ENCODE data around the gene UBA6.
"Not testable (repeated sequence)": the region's sequence is repeated elsewhere in the genome, so short reads cannot be mapped to it uniquely, and the experiment has no call there.

The UBA6 gene

DNA sequence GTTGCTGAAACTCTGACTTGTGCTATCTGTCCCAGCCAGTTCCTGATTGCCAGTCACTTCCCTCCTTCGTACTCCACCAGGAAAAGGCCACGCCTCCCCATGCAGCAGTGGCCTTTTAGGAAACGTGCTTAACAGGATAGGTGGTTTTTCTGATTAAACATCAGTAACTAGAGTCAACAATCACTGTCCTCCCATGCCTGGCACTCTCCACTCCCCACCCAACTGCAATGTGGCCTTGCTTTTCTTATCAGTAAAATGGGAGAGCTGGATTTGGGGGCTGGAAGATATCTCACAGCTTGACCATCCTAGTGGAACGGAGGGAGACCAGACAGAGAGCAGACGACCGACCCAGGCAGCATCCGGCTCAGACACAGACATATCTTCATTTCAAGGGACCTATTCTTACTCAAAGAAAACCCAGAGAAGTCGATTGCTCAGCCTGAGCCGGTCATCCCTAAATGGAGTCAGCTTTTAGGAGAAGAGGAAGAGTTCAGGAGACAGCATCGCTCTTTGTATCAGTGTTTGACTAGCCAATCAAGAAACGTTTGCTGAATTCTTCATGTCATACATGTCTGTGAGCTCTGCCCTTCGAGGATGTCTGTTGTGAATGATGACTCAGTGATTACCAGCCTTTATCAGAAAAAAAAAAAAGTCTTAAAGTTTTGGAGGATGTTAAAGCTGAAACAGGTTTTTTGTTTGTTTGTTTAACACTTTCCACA, 12.7 kb upstream of the UBA6 start:
- DNase-seq: no peak

DNA sequence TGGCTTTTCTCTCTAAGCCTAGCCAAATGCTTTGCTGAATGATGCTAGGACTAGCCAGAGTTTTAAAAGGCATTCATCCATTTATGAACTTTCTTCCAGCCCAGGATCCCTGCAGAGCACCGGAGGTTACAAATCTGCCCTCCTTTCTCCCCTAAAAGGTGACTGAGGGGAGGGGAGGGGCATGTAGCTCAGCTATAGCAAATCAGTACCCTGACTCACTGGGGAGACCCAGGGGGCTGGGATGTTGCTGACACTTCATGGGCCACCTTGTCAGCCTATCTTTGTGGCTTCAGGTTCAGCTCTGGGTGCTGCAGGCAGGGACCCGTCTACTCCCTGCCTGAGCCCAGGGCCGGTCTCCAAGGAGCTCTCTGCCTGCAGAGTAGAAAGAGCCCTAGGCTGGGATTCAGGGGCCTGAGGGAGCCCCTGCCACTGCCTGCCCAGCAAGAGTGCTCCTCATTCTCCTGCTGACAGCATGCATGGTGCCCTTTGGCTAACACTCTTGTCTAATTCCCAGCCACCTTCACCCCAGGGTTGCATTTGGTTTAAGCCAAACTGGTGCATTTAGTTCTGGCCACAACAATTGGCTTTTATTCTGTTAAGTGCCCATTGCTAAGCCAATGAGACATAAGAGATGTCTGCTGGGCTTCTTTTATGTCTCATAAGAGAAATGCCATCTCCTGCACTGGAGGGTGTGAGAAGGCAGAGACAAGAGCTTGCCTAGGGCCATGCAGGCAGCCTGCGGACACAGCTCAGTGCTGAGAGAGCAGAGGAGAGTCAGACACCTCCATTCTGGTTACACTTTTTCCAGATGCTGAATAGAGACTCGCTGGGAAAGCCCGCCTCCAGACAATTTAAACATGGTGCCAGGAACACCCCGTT, 11.9 kb upstream of the UBA6 start:
- DNase-seq: no peak

DNA sequence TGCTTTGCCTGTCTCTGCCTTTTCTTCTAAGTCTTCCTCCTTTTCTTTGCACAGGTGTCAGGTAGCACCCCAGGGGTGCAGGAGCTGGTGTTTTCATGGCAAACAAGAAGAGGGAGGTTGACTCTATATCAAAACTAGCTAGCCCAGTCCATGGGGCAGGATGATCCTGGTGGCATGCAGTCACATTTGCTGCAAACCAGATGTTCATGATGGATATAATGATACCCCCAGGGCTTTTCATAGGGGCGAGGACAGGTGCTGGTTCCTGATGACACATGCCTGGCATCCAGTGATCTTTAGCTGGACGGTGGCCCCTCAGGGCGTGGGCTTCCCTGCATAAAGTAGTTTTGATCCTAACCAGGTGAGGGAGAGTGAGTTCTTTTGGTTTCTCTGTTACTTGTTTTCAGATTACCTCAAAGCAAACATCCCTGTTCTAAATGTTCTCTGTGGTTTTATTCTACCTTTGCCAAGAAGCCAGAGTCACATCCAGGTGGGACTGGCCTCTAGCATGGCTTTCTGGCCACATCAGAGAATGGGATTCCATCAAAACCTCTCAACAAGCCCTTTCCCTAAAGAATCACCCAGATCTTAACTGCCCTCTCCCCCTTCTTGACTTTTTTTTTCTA, 11.2 kb upstream of the UBA6 start:
- DNase-seq: no peak

DNA sequence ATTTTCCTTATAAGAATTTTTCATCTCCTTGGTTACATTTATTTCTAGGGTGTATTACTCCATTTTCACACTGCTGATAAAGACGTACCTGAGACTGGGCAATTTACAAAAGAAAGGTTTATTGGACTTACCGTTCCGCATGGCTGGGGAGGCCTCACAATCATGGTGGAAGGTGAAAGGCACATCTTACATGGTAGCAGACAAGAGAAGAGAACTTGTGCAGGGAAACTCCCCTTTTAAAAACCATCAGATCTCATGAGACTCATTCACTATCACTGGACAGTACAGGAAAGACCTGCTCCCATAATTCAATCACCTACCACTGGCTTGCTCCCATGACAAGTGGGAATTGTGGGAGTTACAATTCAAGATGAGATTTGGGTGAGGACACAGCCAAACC, 5.7 kb upstream of the UBA6 start:
- DNase-seq: not testable (repeated sequence)

DNA sequence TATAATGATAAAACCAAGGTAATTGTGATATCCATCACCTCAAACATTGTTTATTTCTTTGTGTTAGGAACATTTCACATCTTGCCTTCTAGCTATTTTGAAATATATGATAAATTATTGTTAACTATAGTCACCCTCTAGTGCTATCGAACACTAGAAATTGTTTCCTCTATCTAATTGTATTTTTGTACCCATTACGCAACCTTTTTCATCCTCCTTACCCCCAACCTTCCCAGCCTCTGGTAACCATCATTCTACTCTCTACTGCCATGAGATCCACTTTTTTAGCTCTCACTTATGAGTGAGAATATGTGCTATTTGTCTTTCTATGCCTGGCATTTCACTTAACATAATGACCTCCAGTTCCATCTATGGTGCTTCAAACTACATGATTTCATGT, 3.9 kb upstream of the UBA6 start:
- DNase-seq: no peak

DNA sequence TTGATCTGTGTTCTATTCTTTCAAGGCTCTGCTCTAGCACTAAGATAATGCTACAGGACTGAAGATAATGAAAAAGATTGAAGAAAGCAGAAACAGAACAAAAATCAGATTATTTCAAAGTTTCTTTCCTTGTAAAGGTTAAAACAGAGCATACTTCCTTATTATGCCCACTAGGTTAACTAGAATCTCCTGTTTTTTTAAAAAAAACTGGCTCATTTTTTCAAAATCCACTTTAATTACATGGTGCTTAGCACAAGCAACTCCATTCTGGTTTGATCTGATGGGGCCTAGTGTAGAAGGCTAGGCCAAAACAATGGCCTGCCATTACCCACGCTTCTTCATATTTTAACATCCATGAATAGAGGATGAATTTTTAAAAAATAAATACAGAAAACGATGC, 1.2 kb upstream of the UBA6 start:
- no peak for DNase-seq

DNA sequence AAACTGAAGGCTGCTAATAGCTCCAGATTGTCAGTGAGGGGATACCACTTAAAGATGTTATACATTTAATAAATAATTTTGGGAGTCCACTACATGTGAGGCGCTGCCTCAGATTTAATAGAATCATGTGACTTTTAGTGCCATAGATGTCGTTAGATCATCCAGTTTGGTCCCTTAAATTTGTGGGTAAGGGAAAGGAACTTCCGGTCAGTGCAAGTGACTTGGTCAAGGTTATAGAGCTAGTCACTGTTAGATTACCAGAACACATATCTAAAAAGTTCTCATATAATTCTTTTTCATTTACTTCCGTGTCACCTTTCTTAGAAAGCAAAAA, 529 bp upstream of the UBA6 start:
- peak; percentile 30 to 53 for DNase-seq

DNA sequence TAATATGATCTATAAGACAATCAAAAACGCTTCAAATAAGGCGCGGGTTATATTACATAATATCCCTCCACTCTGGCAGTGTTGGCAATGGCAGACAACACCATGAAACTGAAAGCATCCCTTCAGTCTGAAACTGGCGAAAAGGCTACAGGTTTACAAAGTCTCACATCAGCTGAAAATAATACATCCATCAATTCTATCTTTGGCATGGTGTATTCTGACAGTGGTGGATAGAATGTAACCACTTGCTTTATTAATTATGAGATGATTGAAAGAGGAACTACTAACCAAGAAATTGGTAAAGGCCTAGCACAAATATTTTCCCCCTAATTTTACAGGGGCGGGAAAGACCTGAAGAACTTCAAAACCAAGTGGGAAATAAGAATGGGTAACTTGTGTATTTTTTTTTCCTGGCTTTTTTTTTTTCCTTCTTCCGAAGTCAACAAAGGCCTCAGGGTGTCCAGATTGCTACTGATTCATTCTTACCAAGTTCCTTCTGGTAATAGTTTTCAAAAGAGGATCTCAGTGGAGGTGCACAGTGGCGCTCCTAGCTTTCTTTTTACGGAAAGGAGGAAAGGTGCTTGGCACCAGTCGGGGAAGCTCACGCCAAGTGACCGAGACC, 728 bp downstream of the UBA6 start:
- peak in 1 of 2 experiments; percentile 55 for DNase-seq

DNA sequence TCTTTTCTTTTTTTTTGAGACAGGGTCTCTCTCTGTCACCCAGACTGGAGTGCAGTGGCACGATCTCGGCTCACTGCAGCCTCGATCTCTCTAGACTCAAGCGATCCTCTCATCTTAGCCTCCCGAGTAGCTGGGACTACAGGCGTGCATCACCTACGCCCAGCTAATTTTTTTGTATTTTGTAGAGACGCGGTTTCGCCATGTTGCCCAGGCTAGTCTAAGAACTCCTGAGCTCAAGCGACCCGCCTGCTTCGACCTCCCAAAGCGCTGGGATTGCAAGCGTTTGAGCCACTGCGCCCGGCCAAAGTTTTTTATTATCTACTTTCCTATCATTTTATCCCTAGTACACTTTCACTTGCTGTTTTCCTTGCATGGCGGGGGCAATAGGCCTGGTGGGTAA, 1.4 kb downstream of the UBA6 start:
- DNase-seq: no peak

DNA sequence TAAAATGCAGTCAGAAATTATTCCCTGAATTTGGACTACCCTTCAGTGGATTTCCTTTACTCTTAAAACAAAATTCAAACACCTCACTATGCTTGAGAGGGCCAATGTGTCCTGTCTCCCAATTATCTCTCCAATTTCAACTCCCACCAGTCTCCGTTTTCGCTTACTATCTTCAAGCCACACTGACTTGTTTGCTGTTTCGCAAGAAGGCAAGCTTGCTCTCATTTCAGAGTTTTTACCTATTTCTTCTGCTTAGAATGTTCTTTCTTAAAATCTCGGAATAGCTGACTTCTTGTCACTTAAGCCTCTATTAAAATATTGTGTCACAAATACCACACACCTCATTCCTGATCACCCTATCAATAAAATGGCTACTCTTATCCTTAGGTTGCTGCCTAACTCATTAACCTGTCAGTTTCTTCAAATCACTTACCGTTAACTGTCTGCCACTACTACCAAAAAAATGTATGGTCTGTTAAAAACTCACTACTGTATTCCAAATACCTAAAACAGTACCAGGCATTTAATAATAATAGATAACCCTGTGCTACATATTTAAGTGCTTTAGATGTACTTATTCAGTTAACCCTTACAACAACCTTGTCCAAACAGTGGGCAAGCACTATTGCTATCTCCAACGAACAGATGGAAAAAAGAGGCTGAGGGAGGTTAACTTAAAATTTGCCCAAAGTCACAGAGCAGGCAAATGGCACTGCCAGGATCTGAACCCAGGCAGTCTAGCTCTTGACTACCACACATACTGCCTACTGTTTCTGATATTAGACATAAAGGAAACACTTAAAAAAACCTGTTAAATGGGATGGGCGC, 2.9 kb downstream of the UBA6 start:
- DNase-seq: no peak

DNA sequence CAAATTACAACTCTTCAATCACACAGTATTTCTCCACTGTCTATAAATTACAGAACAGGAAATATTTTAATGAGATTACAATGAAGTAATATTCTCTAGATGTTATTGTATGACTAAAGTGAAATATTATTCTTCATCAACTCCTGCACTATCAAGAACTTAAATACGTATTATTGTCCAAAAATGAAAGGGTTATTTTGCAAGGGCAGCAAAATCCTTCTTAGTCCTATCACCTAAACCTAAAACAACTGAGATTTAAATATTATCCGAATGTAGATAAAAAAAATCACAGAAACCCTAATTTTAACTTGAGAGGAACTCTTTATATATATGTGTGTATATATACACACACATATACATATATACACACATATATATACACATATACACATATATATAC, 4.9 kb downstream of the UBA6 start:
- DNase-seq: no peak

DNA sequence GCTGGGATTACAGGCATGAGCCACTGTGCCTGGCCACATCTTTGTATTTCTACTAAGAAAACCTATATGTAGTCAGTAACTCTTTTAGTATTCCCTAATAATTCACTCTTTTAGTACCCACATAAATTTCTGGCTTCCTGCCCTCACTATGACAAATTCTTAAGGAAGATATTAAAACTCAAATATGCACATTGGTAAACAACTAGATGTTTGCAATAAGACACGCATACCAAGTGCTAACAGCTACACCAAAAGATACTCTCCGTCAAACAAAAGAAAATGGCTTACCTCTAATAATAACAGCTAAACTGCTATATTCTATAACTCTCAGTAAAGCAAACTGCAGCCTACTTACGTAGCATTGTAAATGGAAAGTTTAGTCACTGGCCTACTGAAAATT, 6.3 kb downstream of the UBA6 start:
- no peak for DNase-seq

DNA sequence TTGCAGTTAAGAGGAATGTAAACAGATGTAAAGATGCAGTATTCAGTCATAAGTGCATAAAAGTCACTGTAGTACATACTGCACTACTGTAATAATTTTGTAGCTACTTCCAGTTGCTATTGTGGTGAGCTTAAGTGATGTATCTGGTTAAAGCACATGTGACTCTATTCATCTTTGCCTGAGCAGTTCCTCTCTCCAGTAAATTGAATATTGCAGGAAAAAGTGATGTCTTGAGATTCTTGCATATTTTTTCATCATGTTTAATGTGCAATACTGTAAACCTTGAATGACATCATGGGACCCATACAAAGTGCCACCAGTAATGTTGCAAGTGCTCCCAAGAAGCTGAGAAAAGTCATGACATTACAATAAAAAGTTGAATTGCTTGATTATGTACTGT, 9.6 kb downstream of the UBA6 start:
- no peak for DNase-seq

DNA sequence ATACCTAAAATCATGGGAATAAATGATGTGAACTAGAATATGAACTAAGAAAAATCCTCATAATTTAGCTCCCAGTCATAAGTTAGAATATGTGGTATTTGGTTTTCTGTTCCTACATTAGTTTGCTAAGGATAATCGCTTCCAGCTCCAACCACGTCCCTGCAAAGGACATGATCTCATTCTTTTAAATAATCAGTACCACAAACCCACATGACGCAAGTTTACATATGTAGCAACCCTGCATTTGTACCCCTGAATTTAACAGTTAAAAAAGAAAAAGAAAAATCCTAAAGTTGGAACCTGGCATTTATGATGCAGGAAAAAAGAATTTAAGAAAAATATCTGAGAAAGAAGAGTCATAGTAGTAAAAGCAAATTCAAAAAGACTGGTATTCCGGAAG, 13.3 kb downstream of the UBA6 start:
- no peak for DNase-seq

DNA sequence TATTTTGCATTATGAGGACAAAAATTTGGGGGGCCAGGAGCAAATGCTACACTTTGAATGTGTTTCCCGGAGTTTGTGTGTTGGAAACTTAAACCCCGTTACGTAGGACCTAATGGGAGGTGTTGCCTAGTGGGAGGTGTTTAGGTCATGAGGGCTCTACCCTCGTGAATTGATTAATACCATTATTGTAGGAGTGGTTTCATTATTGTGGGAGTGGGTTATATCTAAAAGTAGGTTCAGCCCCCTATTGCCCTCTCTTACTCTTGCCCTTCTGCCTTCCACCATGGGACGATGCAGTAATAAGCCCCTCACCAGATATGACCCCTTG, 15.5 kb downstream of the UBA6 start:
- no peak for DNase-seq

DNA sequence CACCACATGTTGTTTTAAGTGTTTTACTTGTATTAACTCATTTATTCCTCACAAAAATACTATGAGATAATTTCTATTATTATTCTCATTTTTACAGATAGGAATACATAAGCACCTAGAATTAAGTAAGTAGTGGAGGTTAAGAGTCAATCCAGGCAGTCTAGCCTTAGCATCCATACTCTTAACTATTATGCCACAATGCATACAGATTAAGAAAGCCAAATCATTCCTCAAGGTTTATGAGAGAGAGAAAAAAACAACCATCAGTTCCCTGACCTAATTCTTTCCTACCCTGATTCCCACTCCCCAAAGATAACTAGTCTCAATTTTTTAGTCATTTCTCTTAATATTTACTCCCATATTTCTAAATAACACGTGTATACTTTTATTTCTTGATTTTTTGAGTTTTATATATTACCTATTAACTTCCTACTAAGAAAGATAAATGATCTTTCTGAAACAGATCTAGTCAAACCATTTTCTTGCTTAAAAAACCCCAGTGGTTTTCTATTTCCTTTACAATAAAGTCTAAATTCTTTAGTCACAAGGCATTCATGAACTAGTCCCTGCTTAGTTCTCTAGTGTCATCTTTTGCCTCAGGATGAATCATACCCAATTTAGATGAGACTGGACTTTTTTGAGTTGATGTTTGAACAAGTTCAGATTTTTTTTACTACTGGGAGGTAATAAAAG, 16.0 kb downstream of the UBA6 start:
- no peak for DNase-seq

DNA sequence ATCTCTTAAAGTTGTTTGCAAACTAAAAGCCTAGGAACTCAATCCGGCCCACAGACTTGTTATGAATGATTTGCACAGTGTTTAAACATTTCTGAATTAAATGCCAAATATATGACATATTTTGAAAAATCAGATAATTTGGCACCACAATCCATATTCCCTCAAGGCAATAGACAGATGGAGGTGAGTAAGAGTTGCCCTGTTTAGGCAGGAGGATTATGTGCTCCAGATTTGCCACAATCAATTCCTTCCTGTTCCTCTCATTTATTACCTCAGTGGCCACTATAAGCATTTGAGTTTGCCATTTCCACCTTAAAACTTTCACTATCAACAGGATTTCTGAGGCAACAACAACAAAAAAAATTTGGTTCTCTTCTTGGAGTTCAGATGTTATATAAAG, 18.7 kb downstream of the UBA6 start:
- DNase-seq: no peak

DNA sequence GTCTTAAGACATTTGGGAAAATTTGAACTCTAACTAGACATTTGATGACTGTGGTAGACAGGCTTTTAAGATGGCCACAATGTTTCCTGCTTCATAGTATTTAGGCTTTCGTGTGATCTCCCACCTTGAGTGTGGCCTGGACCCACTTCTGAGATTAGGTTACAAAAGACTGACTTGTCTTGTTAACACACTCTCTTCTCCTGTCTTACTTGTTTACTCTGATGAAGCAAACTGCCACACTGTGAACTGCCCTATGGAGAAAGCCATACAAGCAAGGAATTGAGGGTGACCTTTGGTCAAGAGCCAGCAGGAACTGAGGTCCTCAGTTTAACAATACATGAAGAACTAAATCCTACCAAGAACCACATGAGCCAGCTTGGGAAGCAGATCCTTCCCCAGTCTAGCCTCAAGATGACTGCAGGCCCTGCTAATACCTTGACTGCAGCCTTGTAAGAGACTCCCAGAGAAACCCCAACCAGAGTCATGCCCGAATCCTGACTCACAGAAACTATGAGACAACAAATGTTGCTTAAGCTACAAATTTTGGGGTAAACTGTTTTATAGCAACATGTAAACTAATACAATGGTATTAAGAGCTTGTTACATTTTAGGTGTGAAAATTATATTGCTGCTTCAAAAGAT, 20.3 kb downstream of the UBA6 start:
- no peak for DNase-seq

DNA sequence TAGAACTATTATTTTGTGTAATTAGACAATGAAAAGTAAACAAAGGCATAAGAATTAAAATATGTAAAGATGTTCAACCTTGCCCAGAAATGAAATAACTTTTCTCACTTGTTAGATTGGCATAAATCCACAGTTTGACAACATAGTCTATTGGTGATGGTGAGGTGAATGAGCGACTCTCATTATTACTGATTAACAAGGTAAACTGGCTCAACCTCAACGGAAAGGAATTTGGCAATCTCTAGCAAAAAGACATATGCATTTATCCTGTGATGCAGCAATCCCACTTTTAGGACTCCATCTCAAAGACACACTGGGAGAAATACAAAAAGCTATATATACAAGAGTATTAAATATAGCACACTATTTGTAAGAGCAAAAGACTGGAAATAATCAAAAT, 22.3 kb downstream of the UBA6 start:
- no peak for DNase-seq

DNA sequence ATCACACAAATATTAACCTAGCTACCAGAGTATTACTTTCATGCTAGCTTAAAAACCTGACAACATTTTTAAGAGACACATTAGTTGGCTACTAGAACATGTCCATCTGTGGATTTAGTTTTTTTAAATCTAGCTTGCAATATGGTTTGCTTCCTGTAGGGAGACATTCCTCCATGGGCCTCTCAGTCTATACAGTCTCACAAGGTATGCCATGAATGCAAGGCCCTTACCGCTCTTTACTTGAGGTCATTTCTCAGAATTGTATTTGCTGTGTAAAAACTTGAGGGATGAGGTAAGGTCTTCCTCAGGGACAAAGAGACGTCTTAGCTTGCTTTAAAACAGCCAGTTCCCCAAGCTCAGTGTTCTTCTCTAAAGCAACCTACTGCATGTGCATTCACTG, 26.9 kb downstream of the UBA6 start:
- DNase-seq: no peak

DNA sequence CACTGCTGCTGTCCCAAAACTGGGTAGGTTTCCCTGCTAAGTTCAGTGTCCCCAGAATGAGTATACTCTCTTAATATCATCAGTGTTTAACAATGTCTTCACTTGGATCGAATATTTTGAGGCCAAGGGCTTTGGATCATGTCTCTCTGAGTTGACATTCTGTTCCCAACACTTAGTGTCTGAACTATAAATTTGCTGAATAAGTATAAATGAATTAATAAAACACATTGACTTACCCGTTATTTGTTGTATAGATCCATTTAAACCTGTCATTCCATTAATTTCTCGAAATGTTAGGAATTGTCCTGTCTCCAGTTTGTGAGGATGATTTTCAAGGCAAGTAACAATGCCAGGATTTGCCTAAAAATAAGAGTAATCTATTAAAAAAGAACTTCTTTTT, 32.6 kb downstream of the UBA6 start:
- no peak for DNase-seq

DNA sequence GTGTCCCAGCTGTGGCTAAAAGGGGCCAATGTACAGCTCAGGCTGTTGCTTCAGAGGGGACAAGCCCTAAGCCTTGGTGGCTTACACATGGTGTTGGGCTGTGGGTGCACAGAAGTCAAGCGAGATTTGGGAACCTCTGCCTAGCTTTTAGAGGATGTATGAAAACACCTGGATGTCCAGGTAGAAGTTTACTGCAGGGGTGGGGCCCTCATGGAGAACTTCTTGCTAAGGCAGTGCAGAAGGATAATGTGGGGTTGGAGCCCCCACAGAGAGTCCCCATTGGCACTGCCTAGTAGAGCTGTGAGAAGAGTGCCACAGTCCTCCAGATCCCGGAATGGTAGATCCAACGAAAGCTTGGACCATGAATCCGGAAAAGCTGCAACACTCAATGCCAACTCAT, 40.5 kb downstream of the UBA6 start:
- DNase-seq: no peak
